Activated gamma-delta T cell (primary cell): ENCODE data around the gene DIS3L.
A peak's percentile ranks its signal among the peaks of the same experiment; 100 is the strongest.
"Not testable (repeated sequence)": the region's sequence is repeated elsewhere in the genome, so short reads cannot be mapped to it uniquely, and the experiment has no call there.

ENCODE experiments used
- DNase-seq: peaks from one replicate; lab custom pipeline; 2025; lab: John Stamatoyannopoulos, UW

DIS3L gene

DNA sequence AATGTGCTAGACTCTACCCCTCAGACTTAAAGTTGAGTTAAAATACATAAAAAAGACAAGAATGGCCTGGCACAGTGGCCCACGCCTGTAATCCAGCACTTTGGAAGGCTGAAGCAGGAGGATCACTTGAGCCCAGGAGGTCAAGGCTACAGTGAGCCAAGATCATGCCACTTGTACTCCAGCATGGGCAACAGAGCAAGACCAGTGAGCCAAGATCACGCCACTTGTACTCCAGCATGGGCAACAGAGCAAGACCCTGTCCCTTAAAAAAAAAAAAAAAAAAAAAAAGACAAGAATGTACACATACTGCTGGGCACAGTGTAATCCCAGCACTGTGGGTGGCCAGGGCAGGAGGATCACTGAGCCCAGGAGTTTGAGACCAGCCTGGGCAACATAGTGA lies 17.4 kb downstream of the DIS3L start:
- DNase-seq, result no peak

DNA sequence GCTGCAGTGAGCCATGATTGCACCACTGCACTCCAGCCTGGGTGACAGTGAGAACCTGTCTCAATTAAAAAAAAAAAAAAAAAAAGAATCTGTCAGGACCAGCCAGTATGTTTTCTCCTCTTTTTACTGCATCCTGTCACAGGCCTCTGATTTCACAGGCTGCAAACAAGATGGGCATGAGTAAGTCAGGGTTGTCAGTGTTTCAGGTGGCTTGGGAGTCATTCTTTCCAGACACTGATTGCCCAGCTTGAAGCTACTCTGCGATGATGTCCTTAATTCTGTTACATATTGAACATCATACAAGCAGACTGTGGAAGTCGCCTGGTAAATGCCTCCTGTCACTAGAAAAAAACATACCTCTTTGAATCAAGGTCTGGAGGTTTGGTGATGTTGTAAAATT lies 18.8 kb downstream of the DIS3L start:
- DNase-seq, result no peak

DNA sequence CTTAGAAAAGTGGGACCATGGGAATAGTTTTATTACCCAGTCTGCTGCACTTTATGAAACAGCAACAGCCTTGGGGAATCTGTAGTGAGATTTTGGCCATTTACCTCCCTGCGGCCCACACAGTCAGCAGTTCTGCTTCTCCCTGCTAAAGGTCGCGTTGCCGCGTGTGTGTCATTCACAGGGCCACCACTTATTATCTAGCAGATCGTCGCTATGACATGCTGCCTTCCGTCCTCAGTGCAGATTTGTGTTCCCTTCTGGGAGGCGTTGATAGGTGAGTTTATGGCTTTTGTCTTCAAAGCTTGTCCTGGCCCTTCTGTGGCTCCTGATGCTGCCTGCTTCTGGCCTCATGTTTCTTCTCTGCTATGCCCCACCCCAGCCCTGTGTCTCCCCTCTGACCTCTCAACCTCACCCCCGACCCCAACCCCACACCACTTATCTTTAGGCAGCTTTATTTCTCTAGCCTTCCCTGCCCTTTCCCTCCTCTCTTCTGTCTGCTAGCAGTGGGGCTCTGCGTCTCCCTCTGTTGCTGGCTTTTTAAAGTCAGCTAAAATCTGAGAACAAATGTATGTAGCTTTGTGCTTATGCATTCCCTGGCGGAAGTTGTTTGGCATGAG lies 30.1 kb downstream of the DIS3L start:
- no peak for DNase-seq

DNA sequence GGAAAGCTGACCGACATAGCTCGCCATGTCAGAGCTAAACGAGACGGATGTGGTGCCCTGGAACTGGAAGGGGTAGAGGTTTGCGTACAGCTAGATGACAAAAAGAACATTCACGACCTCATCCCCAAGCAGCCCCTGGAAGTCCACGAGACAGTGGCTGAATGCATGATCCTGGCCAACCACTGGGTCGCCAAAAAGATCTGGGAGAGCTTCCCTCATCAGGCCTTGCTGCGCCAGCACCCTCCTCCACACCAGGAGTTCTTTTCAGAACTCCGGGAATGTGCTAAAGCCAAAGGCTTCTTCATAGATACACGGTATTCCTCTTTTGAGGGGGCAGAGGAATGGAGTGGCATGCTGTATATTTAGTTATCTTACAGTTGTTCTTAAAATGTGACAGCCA lies 32.7 kb downstream of the DIS3L start:
- no peak for DNase-seq

DNA sequence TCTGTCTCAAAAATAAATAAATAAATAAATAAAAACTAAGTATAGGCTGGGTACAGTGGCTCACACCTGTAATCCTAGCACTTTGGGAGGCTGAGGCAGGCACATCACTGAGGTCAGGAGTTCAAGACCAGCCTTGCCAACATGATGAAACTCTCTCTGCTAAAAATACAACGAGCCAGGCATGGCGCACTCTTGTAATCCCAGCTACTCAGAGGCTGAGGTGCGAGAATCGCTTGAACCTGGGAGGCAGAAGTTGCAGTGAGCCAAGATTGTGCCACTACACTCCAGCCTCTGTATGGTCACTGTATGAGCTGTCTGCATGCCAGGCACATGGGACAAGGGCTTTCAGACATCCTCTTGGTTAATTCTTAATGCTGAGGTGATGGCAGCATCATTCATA lies 34.4 kb downstream of the DIS3L start:
- DNase-seq, result no peak

DNA sequence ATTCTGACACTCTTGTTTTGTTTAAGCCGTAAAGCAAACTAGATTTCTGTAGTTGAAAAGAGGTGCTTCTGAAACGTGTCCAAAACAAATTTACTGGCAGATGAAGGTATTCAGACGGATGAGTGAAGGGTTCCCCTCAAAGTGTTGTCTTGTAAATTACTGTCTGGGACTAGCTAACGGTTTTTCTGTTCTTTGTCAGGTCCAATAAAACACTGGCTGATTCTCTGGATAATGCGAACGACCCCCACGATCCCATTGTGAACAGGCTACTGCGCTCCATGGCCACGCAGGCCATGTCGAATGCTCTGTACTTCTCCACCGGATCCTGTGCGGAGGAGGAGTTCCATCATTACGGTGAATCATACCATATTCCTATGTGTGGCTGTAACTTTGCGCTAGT lies 35.4 kb downstream of the DIS3L start:
- DNase-seq, result no peak

DNA sequence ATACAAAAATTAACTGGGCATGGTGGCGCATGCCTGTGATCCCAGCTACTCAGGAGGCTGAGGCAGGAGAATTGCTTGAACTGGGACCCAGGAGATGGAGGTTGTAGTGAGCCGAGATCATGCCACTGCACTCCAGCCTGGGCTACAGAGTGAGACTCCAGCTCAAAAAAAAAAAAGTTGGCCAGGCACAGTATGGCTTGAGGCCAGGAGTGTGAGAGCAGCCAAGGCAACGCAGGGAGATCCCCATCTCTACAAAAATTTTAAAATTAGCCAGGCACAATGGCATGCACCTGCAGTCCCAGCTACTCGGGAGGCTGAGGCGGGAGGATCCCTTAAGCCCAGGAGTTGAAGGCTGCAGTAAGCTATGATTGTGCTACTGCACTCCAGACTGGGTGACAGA lies 55.2 kb downstream of the DIS3L start:
- not testable (repeated sequence) for DNase-seq

DNA sequence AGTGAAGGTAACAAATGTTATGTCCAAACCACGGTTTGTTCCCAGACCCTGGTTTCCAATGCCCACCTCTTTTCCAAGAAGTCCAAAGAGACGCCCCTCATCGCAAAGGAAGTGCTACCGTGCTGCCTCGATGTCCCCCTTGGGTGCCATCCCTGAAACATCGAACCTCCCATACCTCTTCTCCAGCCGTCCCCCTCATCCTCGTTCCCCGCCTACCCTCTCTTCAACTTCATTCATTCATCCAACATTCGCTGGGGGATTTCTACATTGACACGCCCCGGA lies 62.6 kb downstream of the DIS3L start:
- no peak for DNase-seq

DNA sequence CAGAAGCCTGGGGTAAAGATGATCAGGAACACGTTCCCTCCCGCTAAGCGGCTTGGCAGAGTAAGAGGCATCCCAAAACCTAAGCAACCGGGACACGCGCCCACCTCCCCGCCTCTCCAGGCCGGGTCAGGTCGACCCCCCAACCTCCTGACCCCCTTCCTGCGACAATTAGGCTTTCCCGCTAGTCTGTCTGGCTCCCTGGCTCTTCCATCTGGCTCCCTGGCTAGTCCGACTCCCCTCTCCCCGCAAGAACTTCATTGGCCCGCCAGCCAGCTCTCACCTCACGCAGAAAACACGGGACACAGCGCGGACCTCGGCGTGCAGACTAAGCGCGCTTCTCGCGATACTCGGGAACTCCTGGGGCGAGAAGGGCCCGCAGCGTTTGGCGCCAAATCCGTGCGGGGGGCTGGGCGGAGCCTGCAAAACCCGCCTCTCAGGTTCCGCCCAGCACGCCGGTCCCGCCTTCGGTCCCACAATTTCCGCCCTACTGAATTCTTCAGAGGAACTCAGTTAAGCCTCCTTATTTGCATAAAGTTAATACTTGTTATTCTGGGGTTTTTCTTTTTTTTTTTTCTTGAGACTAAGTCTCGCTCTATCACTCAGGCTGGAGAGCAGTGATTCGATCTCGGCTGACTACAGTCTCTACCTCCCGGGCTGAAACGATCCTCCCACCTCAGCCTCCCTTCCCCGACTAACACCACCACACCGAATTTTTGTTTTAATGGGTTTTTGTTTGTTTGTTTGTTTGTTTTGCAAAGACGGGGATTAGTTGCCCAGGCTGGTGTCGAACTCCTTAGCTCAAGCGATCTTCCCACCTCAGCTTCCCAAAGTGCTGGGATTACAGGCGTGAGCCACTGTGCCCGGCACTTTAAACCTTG lies 63.2 kb downstream of the DIS3L start, which contains the start of gene TIPIN:
TIPIN (minus strand) TSS at position 327 of the 878 bp plus-strand sequence. CDS start 3,738 bp downstream, outside the sequence.
- DNase-seq, result peak; percentile 91

DNA sequence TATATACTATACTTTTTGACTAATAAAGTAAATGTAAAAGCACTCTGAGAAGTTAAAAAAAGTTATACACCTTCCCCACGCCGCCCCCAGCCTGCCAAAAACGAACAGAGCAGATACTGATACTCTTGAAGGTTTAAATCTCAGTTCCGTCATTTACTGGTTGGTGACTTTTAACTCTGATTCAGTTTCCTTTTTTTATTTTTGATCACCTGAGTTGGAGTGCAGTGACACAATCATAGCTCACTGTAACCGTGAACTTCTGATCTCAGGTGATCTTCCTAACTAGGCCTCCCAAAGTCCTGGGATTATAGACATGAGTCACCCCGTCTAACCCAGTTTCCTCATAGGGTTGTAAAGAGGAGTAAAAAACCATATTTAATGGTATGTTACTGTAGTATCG lies 66.4 kb downstream of the DIS3L start:
- DNase-seq, result no peak

DNA sequence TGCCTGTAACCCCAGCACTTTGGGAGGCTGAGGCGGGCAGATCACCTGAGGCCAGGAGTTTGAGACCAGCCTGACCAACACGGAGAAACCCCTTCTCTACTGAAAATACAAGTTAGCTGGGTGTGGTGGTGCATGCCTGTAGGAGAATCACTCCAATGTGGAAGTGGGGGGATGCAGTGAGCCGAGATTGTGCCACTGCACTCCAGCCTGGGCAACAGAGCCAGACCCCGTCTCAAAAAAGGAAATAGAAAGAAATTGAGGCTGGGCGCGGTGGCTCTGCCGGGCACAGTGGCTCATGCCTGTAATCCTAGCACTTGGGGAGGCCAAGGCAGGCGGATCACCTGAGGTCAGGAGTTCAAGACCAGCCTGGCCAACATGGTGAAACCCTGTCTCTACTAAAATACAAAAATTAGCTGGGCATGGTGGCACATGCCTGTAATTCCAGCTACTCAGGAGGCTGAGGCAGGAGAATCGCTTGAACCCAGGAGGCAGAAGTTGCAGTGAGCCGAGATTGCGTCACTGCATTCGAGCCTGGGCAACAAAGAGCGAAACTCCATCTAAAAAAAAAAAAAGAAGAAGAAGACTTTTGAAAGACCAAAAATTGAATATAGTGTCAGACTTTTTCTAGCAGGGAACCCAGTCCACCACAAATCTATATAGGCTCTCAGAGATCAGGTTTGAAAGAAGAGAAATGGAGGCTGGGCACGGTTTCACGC lies 68.5 kb downstream of the DIS3L start:
- DNase-seq, result not testable (repeated sequence)

DNA sequence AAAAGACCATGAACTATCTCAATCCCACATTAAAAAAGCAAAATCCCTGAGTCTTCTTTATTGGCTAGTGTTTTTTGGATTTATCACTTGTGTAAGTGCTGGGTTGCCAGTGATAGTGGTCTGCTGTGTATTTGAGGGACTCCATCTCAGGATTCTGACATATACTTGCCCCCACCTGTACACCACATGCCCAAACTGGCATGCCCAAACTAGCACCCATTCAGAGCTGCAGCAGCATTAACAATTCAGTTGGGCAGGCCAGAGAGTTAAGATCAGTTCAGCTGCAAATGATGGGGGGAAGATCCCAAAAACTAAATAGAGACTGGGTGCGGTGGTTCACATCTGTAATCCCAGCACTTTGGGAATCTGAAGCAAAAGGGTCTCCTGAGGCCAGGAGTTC lies 69.4 kb downstream of the DIS3L start:
- DNase-seq, result no peak

DNA sequence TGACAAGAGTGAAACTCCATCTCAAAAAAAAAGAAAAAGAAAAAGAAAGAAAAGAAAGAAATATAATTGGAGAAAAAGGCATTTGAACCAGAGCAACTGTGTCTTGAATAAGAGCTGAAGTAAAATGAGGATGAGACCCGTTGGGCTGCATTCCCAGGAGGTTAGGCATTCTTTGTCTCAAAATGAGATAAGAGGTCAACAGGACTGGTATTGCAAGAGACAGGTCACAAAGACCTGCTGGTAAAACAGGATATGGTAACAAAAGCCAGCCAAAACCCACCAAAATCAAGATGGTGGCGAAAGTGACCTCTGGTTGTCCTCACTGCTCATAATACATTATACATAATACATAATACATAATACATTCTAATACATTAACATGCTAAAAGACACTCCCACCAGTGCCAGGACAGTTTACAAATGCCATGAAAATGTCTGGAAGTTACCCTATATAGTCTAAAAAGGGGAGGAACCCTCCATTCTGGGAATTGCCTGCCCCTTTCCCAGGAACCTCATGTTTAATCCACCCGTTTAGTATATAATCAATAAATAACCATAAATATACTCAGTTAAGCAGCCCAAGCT lies 71.7 kb downstream of the DIS3L start:
- DNase-seq, result no peak

DNA sequence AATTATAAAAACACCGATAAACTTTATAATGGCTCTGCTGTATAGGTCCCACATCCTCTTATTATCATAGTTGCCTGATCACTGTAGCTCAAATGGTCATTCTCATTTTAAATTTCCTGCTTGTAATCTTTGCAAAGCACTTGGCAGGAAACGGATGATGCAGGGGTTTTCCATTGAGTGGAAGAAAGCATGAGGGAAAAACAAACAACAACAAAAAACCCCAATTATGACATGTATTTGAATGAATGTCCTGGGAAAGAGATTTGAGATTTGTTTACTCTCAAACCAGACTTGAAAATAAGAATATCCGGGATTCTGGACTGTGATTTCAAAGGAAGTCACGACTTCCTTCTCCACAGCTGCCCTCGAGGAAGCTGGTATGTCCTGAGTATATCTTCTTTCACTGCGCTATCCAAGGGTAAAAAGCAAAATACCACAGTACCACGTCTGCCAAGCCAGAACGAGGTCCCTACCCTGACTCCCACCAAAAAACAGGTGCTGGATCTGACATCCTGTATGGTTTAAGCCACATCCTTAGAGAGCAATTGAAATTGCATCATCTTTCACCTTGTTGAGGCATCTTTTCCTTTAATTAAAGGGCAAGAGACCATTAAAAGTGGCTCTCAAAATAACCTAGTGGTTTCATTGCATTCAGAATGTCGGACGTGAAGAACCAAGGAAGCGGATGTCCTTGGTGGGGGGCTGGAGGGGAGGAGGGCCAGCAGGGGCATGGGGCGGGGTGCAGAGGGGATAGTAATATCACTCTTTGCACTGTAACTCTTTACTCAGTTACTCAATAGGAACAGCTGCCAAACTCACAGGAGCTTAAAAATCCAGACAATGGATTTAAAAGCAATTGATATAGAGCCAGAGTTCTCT lies 76.6 kb downstream of the DIS3L start:
- DNase-seq, result no peak

DNA sequence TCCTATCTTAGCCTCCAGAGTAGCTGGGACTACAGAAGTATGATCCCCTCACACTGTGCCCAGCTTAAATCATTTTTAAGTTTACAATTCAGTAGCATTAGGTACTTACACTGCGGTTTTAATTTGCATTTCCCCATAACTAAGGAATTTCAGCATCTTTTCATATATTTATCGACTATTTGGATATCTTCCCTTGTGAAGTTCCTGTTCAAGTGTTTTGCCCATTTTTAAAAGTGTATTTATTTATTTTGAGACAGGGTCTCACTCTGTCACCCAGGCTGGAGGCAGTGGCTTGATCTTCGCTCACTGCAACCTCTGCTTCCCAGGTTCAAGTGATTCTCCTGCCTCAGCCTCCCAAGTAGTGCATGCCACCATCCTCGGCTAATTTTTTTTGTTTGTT lies 80.8 kb downstream of the DIS3L start:
- DNase-seq, result no peak

DNA sequence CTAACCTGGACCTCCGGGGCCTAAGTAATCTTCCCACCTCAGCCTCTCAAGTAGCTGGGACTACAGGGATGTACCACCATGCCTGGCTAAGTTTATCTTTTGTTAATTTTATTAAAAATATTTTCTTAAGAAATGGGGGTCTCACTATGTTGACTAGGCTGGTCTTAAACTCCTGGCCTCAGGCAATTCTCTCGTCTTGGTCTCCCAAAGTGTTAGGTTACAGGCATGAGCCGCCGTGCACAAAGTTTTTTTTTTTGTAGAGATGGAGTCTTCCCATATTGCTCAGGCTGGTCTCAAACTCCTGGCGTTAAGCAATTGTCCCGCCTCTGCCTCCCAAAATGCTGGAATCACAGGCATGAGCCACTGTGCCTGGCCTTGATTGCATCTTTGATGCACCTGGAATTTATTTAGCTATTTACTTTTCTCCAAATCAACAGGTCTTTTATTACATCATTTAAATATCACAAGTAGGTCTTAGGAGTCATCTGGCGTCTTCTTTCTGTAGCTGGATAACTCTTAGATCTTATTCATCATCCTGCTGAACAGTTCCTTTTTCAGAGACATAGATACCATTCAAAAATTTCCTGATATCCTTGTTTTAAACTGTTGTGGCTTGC lies 85.6 kb downstream of the DIS3L start:
- DNase-seq, result no peak

DNA sequence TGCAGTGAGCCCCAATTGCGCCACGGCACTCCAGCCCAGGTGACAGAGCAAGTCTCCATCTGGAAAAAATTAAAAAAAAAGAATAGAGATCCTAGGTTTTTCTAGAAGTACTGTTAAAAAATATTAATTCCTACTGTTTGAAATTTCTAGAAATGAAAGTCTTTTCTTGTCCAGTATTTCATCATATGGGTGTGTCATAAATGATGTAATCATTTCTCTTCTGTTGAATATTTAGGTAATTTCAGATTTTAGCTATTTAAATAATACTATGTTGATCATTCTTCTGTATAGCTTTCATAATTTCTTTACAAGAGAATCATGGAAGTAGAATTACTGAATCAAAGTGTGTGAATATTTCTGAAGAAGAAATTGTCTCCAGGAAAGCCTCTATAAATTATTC lies 88.0 kb downstream of the DIS3L start:
- not testable (repeated sequence) for DNase-seq
